Endothelial cell of umbilical vein (primary cell): ENCODE data around the gene NCOA3. TPM values are rescaled to one million over a fixed set of nuclear protein-coding genes. Genes with fewer than 3 reads are reported as not detected.

ENCODE experiments used
- BruUV-seq: library from RNA; stranded (reverse); fragments of 400-500 nt; replicated peaks from 2 replicates; lab custom pipeline; 2021; lab: Mats Ljungman, UMichigan
- CTCF ChIA-PET: fragments of 300-600, 350-600 bp; sonication (Branson Sonifier 250); formaldehyde crosslinking; loops from one replicate; lab custom pipeline; 2021; ENCODE audit warnings: antibody characterized with exemption, inconsistent platforms; lab: Charles Lee
- POLR2A ChIA-PET: fragments of 300-600, 350-600 bp; sonication (Branson Sonifier 250); formaldehyde crosslinking; loops from one replicate; lab custom pipeline; 2021; ENCODE audit warnings: antibody characterized with exemption, inconsistent platforms; lab: Charles Lee
- DNase-seq: peaks from one replicate; pipeline ENCODE4 v3.0.0-alpha.2; 2011; ENCODE audit warnings: low read depth, low spot score
- FAIRE-seq: peaks from 2 replicates; lab custom pipeline; 2011; peaks lifted over from hg19 to GRCh38; lab: Jason Lieb, UNC
- H2AFZ ChIP-seq: 2 replicates; pipeline ENCODE4 v1.6.0; 2012; ENCODE audit warnings: low read depth, low read length, control low read depth, inconsistent platforms
- H3K27ac ChIP-seq: 2 replicates; pipeline ENCODE4 v1.5.1; 2011; ENCODE audit warnings: low read depth, mild to moderate bottlenecking, control low read depth, low read length, moderate library complexity; ENCODE audit not compliant: insufficient read depth
- H3K27me3 ChIP-seq, 2 experiments: 2 replicates each; pipeline versions ENCODE4 v1.6.0 to v1.6.1; 2011; ENCODE audit warnings: low read length in 2 of 2, mixed read lengths in 1 of 2; ENCODE audit not compliant: control insufficient read depth in 2 of 2, insufficient read depth in 2 of 2
- H3K36me3 ChIP-seq, 2 experiments: 2 replicates in 1 of 2; 3 replicates in 1 of 2; pipeline ENCODE4 v1.5.1; 2011; ENCODE audit warnings: low read length in 2 of 2, mild to moderate bottlenecking in 1 of 2, moderate library complexity in 1 of 2; ENCODE audit not compliant: control insufficient read depth in 2 of 2, insufficient read depth in 2 of 2; ENCODE audit errors: extremely low read depth in 1 of 2
- H3K4me1 ChIP-seq: 3 replicates; pipeline ENCODE4 v1.5.1; 2011; ENCODE audit warnings: mild to moderate bottlenecking, low read length; ENCODE audit not compliant: control insufficient read depth, insufficient read depth; ENCODE audit errors: extremely low read depth
- H3K4me2 ChIP-seq: 2 replicates; pipeline ENCODE4 v1.6.1; 2011; ENCODE audit warnings: low read length, control low read depth, mixed read lengths; ENCODE audit not compliant: insufficient read depth
- H3K4me3 ChIP-seq, 3 experiments: fragments of 200-600 bp in 1 of 3; sonication (generic), shearing (Covaris generic) in 1 of 3; replicated peaks in 1 of 3; 2 replicates each; pipeline ENCODE4 v1.5.1; 2011 to 2016; ENCODE audit warnings: control low read depth in 3 of 3, low read length in 3 of 3, mild to moderate bottlenecking in 2 of 3, inconsistent platforms in 1 of 3, low read depth in 1 of 3, moderate library complexity in 1 of 3; ENCODE audit not compliant: insufficient read depth in 1 of 3
- H3K79me2 ChIP-seq: 2 replicates; pipeline ENCODE4 v1.6.0; 2012; ENCODE audit warnings: low read length, inconsistent platforms; ENCODE audit not compliant: control insufficient read depth, insufficient read depth
- H3K9ac ChIP-seq: replicated peaks from 2 replicates; pipeline ENCODE3; 2011; ENCODE audit warnings: low read length, control low read depth; ENCODE audit not compliant: insufficient read depth; ENCODE audit errors: extremely low read depth
- H3K9me1 ChIP-seq: replicated peaks from 3 replicates; pipeline ENCODE4 v1.6.0; 2011; ENCODE audit warnings: mild to moderate bottlenecking, low read length; ENCODE audit not compliant: control insufficient read depth, insufficient read depth; ENCODE audit errors: extremely low read depth
- H3K9me3 ChIP-seq: replicated peaks from 2 replicates; pipeline ENCODE4 v1.5.1; 2012; ENCODE audit warnings: low read length, inconsistent platforms; ENCODE audit not compliant: control insufficient read depth, insufficient read depth
- H4K20me1 ChIP-seq: replicated peaks from 2 replicates; pipeline ENCODE3; 2011; ENCODE audit warnings: mild to moderate bottlenecking, low read length; ENCODE audit not compliant: control insufficient read depth, insufficient read depth; ENCODE audit errors: extremely low read depth
- CTCF ChIP-seq, 2 donors: IDR thresholded peaks; 1 replicate in 1 of 2; 2 replicates in 1 of 2; pipeline ENCODE4 v1.5.1; 2011; ENCODE audit warnings: low read length in 2 of 2, mild to moderate bottlenecking in 2 of 2, moderate library complexity in 2 of 2, control low read depth in 1 of 2, inconsistent platforms in 1 of 2, low read depth in 1 of 2; ENCODE audit not compliant: insufficient read depth in 1 of 2; ENCODE audit errors: extremely low read depth in 1 of 2
- EZH2 ChIP-seq: IDR thresholded peaks from 2 replicates; pipeline ENCODE4 v1.6.1; 2012; ENCODE audit warnings: borderline replicate concordance, low read depth, mild to moderate bottlenecking, moderate library complexity, low read length, inconsistent platforms; ENCODE audit not compliant: severe bottlenecking
- FOS ChIP-seq: IDR thresholded peaks from 2 replicates; pipeline ENCODE4 v1.6.1; 2011; ENCODE audit warnings: mild to moderate bottlenecking, low read length, moderate library complexity, borderline replicate concordance; ENCODE audit not compliant: insufficient read depth
- GATA2 ChIP-seq: IDR thresholded peaks from 2 replicates; pipeline ENCODE4 v1.7.0; 2011; ENCODE audit warnings: low read depth, mild to moderate bottlenecking, moderate library complexity, mixed read lengths, low read length; ENCODE audit not compliant: insufficient read length, insufficient read depth
- JUN ChIP-seq: IDR thresholded peaks from 2 replicates; pipeline ENCODE4 v1.6.1; 2011; ENCODE audit warnings: borderline replicate concordance, low read depth; ENCODE audit not compliant: insufficient read length, insufficient read depth
- MAX ChIP-seq: IDR thresholded peaks from 2 replicates; pipeline ENCODE4 v1.6.1; 2011; ENCODE audit not compliant: insufficient read depth, insufficient read length
- MYC ChIP-seq: IDR thresholded peaks from one replicate; pipeline ENCODE4 v1.6.1; 2011; ENCODE audit warnings: mild to moderate bottlenecking, low read depth, low read length
- POLR2A ChIP-seq: IDR thresholded peaks from 2 replicates; pipeline ENCODE4 v1.6.1; 2012; ENCODE audit warnings: low read depth, mild to moderate bottlenecking, control low read depth, low read length
- POLR2AphosphoS5 ChIP-seq: IDR thresholded peaks from 2 replicates; pipeline ENCODE4 v1.6.1; 2012; ENCODE audit warnings: low read depth, mild to moderate bottlenecking, control low read depth, low read length, moderate library complexity; ENCODE audit not compliant: insufficient read depth
- dilution Hi-C: fragments of 300-500 bp; cut with MboI; formaldehyde crosslinking; loops from one replicate; pipeline ENCODE4 v1.15.0; 2019; ENCODE audit warnings: low sequenced_read_pairs; ENCODE audit not compliant: extremely low pct_ligation_motif_present
- intact Hi-C: fragments of 100-400 bp; cut with micrococcal nuclease; formaldehyde crosslinking; loops from one replicate; pipeline ENCODE4 v1.10.0; 2022
- polyA plus RNA-seq, 4 experiments: library from polyadenylated mRNA; depleted of rRNA in 3 of 4; stranded (reverse) in 3 of 4; unstranded in 1 of 4; fragments of >200 nt; gene quantifications; 2 replicates each; pipeline versions ENCODE4 v1.2.1 to v1.2.3, GENCODE V29; 2011 to 2012; ENCODE audit warnings: missing spikeins in 1 of 4
- total RNA-seq: library from RNA; stranded (reverse); gene quantifications from 2 replicates; pipeline ENCODE4 v1.2.3, GENCODE V29; 2021

NCOA3 gene
- total and polyA plus RNA-seq, 2 donors (not counting 3 experiments of a cell fraction or from before 2014, with no cell fraction given) = 12.0 to 35.6 TPM

- dilution Hi-C loops = no loop called here
- no peaks in the 10 kb centered on the region for H3K9me1 ChIP-seq
- H2AFZ ChIP-seq = no peak overlapping the region
- H3K36me3 ChIP-seq = no peaks in the 10 kb centered on the region
- no peaks in the 10 kb centered on the region for H3K27me3 ChIP-seq
- no peaks in the 10 kb centered on the region for H3K79me2 ChIP-seq
- H3K9me3 ChIP-seq = no peaks in the 10 kb centered on the region
- ChIA-PET CTCF (interaction anchor here (1.4 to 9.7 kb wide), 2 partner anchors 459 to 956 kb away, joined by 3 to 158 read pairs; no protein-coding TSS in a partner anchor), POLR2A (no interaction called here)
- H3K4me2 ChIP-seq = no peak overlapping the region
- no peak overlapping the region for H3K4me3 ChIP-seq
- H3K27ac ChIP-seq = no peak overlapping the region
- no TSS peak for BruUV-seq
- intact Hi-C loops = no loop called here
- TF ChIP-seq EZH2 (no peak), MYC (no peak), MAX (no peak), POLR2AphosphoS5 (no peak)
- FAIRE-seq = no peak
- DNase-seq = no peak
- H3K4me1 ChIP-seq = peaks cover 7% of the 10 kb centered on the region
- no peaks in the 10 kb centered on the region for H4K20me1 ChIP-seq
- H3K9ac ChIP-seq = no peak overlapping the region
Observed at GRCh38 chr20:47664744-47665143, 163.1 kb downstream of the NCOA3 start.

- no peak overlapping the region for H2AFZ ChIP-seq
- H3K9me1 ChIP-seq = no peaks in the 10 kb centered on the region
- H3K27me3 ChIP-seq = no peaks in the 10 kb centered on the region
- FAIRE-seq (no peak), DNase-seq (no peak)
- no peak overlapping the region for H3K4me2 ChIP-seq
- BruUV-seq = no TSS peak
- H3K9me3 ChIP-seq = no peaks in the 10 kb centered on the region
- TF ChIP-seq EZH2 (no peak), MYC (no peak), GATA2 (no peak), CTCF (IDR thresholded peaks at IDR 0.05; ENCODE audit: extremely low read depth in 1 of 2, insufficient read depth in 1 of 2, low read depth in 1 of 2, low read length in 2 of 2) (no peak), POLR2AphosphoS5 (no peak), JUN (no peak), POLR2A (no peak), MAX (no peak), FOS (no peak)
- H4K20me1 ChIP-seq = no peaks in the 10 kb centered on the region
- ChIA-PET CTCF (interaction anchor here (0.7 to 9.7 kb wide), 2 partner anchors 189 to 955 kb away, joined by 4 to 158 read pairs; no protein-coding TSS in a partner anchor), POLR2A (no interaction called here)
- H3K79me2 ChIP-seq = no peaks in the 10 kb centered on the region
- no peak overlapping the region for H3K4me3 ChIP-seq
- dilution Hi-C loops = no loop called here
- H3K4me1 ChIP-seq = peaks cover 7% of the 10 kb centered on the region
- no peak overlapping the region for H3K9ac ChIP-seq
- no peaks in the 10 kb centered on the region for H3K36me3 ChIP-seq
- intact Hi-C loops = no loop called here
- no peak overlapping the region for H3K27ac ChIP-seq
Observed at GRCh38 chr20:47665221-47665991, 163.7 kb downstream of the NCOA3 start.
